Measurements from ENCODE around the gene DTWD2.

- no peak for TF ChIP-seq ARNT (IDR thresholded peaks at IDR 0.05)
- TF ChIP-seq FOXK2 (IDR thresholded peaks at IDR 0.05): no peak
- TF ChIP-seq TARDBP (IDR thresholded peaks at IDR 0.05): no peak
- no peak for TF ChIP-seq NFRKB (IDR thresholded peaks at IDR 0.05)
- TF ChIP-seq SUZ12 (IDR thresholded peaks at IDR 0.05): no peak
- no peak for TF ChIP-seq L3MBTL2 (conservative IDR thresholded peaks at IDR 0.05)
- TF ChIP-seq HDGF (IDR thresholded peaks at IDR 0.05; ENCODE audit: borderline replicate concordance): no peak
- TF ChIP-seq FOXM1 (IDR thresholded peaks at IDR 0.05; ENCODE audit: borderline replicate concordance): no peak
- no peak for TF ChIP-seq SP1 (IDR thresholded peaks at IDR 0.05)
These were observed 199.0 kb downstream of the DTWD2 start for GRCh38 chr5:118789366-118789765.

Measured in HEK293T (cell line).